Neural progenitor cell (in vitro differentiated cells): ENCODE measurements around the gene GUCA2B. TPM values are rescaled to one million over a fixed set of nuclear protein-coding genes. Genes with fewer than 3 reads are reported as not detected.

Experiments
- DNase-seq: peaks from one replicate; pipeline ENCODE4 v3.0.0-alpha.2; 2016; ENCODE audit warnings: low spot score
- H2AFZ ChIP-seq: fragments of 200-600 bp; sonication (generic); replicated peaks from 2 replicates; pipeline ENCODE4 v1.6.1; 2016; ENCODE audit warnings: antibody characterized with exemption
- H3F3A ChIP-seq: fragments of 200-600 bp; sonication (generic); 2 replicates; pipeline ENCODE4 v1.6.1; 2016; ENCODE audit warnings: antibody characterized with exemption, low read depth
- H3K27ac ChIP-seq: fragments of 200-600 bp; sonication (generic); 2 replicates; pipeline ENCODE4 v1.5.1; 2016; ENCODE audit warnings: mild to moderate bottlenecking
- H3K27me3 ChIP-seq: fragments of 200-600 bp; sonication (generic); 2 replicates; pipeline ENCODE4 v1.6.1; 2016; ENCODE audit warnings: mild to moderate bottlenecking, moderate library complexity
- H3K36me3 ChIP-seq: fragments of 200-600 bp; sonication (generic); 2 replicates; pipeline ENCODE4 v1.5.1; 2016
- H3K4me1 ChIP-seq: fragments of 200-600 bp; sonication (generic); 2 replicates; pipeline ENCODE4 v1.6.1; 2016; ENCODE audit warnings: mixed run types
- H3K4me2 ChIP-seq: fragments of 200-600 bp; sonication (generic); 2 replicates; pipeline ENCODE4 v1.6.1; 2016
- H3K4me3 ChIP-seq: fragments of 200-600 bp; sonication (generic); 2 replicates; pipeline ENCODE4 v1.5.1; 2016
- H3K79me2 ChIP-seq: fragments of 200-600 bp; sonication (generic); 2 replicates; pipeline ENCODE4 v1.6.1; 2016; ENCODE audit warnings: low read depth
- H3K9ac ChIP-seq: fragments of 200-600 bp; sonication (generic); 2 replicates; pipeline ENCODE4 v1.6.1; 2016
- H3K9me3 ChIP-seq: fragments of 200-600 bp; sonication (generic); 2 replicates; pipeline ENCODE4 v1.5.1; 2016; ENCODE audit warnings: low read depth
- H4K20me1 ChIP-seq: fragments of 200-600 bp; sonication (generic); 2 replicates; pipeline ENCODE4 v1.6.1; 2016; ENCODE audit warnings: low read depth
- H3K27ac Mint-ChIP-seq: 3 replicates; pipeline ENCODE4 v1.8.0; 2021; ENCODE audit warnings: mixed read lengths
- H3K27me3 Mint-ChIP-seq: 2 replicates; pipeline ENCODE4 v1.8.0; 2022; ENCODE audit warnings: low read depth, mild to moderate bottlenecking, inconsistent platforms, moderate library complexity, mixed read lengths; ENCODE audit not compliant: insufficient read depth
- H3K36me3 Mint-ChIP-seq: 3 replicates; pipeline ENCODE4 v1.8.0; 2021; ENCODE audit warnings: mixed read lengths
- H3K4me1 Mint-ChIP-seq: 3 replicates; pipeline ENCODE4 v1.8.0; 2021; ENCODE audit warnings: mixed read lengths
- H3K4me3 Mint-ChIP-seq: 3 replicates; pipeline ENCODE4 v1.8.0; 2021; ENCODE audit warnings: mild to moderate bottlenecking, moderate library complexity, mixed read lengths
- H3K9me3 Mint-ChIP-seq: 3 replicates; pipeline ENCODE4 v1.8.0; 2020; ENCODE audit warnings: mixed read lengths
- CTCF ChIP-seq: fragments of 200-600 bp; sonication (generic); IDR thresholded peaks from 2 replicates; pipeline ENCODE4 v1.5.1; 2017; ENCODE audit warnings: antibody characterized with exemption, mild to moderate bottlenecking
- EZH2 ChIP-seq: fragments of 200-600 bp; sonication (generic); IDR thresholded peaks from 2 replicates; pipeline ENCODE4 v1.6.1; 2017; ENCODE audit warnings: antibody characterized with exemption, mild to moderate bottlenecking, moderate library complexity
- EZH2phosphoT487 ChIP-seq: fragments of 200-600 bp; sonication (generic); IDR thresholded peaks from 2 replicates; pipeline ENCODE4 v1.6.1; 2017; ENCODE audit warnings: antibody characterized with exemption
- total RNA-seq: library from RNA; depleted of rRNA; stranded (reverse); fragments of >200 nt; gene quantifications from 2 replicates; pipeline ENCODE4 v1.2.3, GENCODE V29; 2015; ENCODE audit warnings: low replicate concordance

Gene GUCA2B
- total RNA-seq, 1 donor from 2014 or later = not detected

GRCh38 chr1:42152119-42152518 lies 1.1 kb upstream of the GUCA2B start:
- no peaks in the 10 kb centered on the region for H3F3A ChIP-seq
- TF ChIP-seq CTCF (no peak), EZH2 (no peak), EZH2phosphoT487 (no peak)
- H3K9ac ChIP-seq = no peak overlapping the region
- H3K4me2 ChIP-seq = no peak overlapping the region
- H4K20me1 ChIP-seq = no peaks in the 10 kb centered on the region
- no peak overlapping the region for H3K4me3 ChIP-seq
- no peaks in the 10 kb centered on the region for H3K36me3 ChIP-seq
- Mint-ChIP-seq H3K4me3 (peak overlapping the region; percentile 15), H3K9me3 (no peaks in the 10 kb centered on the region), H3K27me3 (peaks cover 5% of the 10 kb centered on the region), H3K27ac (no peak overlapping the region), H3K4me1 (no peaks in the 10 kb centered on the region), H3K36me3 (no peaks in the 10 kb centered on the region)
- H3K27ac ChIP-seq = no peak overlapping the region
- no peak overlapping the region for H2AFZ ChIP-seq
- H3K4me1 ChIP-seq = no peaks in the 10 kb centered on the region
- H3K9me3 ChIP-seq = no peaks in the 10 kb centered on the region
- no peak for DNase-seq
- no peaks in the 10 kb centered on the region for H3K27me3 ChIP-seq
- H3K79me2 ChIP-seq = no peaks in the 10 kb centered on the region

- H3K79me2 ChIP-seq = no peaks in the 10 kb centered on the region
- no peak overlapping the region for H3K4me2 ChIP-seq
- no peak overlapping the region for H3K27ac ChIP-seq
- Mint-ChIP-seq H3K27ac (no peak overlapping the region), H3K36me3 (no peaks in the 10 kb centered on the region), H3K9me3 (no peaks in the 10 kb centered on the region), H3K27me3 (peaks cover 5% of the 10 kb centered on the region), H3K4me3 (peak overlapping the region; percentile 10), H3K4me1 (no peaks in the 10 kb centered on the region)
- DNase-seq = no peak
- H3K36me3 ChIP-seq = no peaks in the 10 kb centered on the region
- no peak overlapping the region for H3K9ac ChIP-seq
- H3K4me3 ChIP-seq = no peak overlapping the region
- no peaks in the 10 kb centered on the region for H4K20me1 ChIP-seq
- H3F3A ChIP-seq = no peaks in the 10 kb centered on the region
- TF ChIP-seq CTCF (no peak), EZH2 (no peak), EZH2phosphoT487 (no peak)
- no peaks in the 10 kb centered on the region for H3K4me1 ChIP-seq
- H3K9me3 ChIP-seq = no peaks in the 10 kb centered on the region
- H2AFZ ChIP-seq = no peak overlapping the region
- no peaks in the 10 kb centered on the region for H3K27me3 ChIP-seq
Measured at GRCh38 chr1:42153624-42154023, 414 bp downstream of the GUCA2B start.

- Histone ChIP-seq H3F3A (no peaks in the 10 kb centered on the region), H3K27ac (no peak overlapping the region), H3K9me3 (no peaks in the 10 kb centered on the region), H3K27me3 (no peaks in the 10 kb centered on the region), H3K9ac (no peak overlapping the region), H3K4me3 (no peak overlapping the region), H2AFZ (no peak overlapping the region), H3K4me1 (no peaks in the 10 kb centered on the region), H3K4me2 (no peak overlapping the region), H4K20me1 (no peaks in the 10 kb centered on the region), H3K79me2 (no peaks in the 10 kb centered on the region), H3K36me3 (no peaks in the 10 kb centered on the region)
- no peak overlapping the region for H3K27ac Mint-ChIP-seq
- no peaks in the 10 kb centered on the region for H3K4me1 Mint-ChIP-seq
- no peaks in the 10 kb centered on the region for H3K36me3 Mint-ChIP-seq
- TF ChIP-seq EZH2 = no peak
- TF ChIP-seq CTCF = no peak
- TF ChIP-seq EZH2phosphoT487 = no peak
- H3K9me3 Mint-ChIP-seq = no peaks in the 10 kb centered on the region
- no peak overlapping the region for H3K4me3 Mint-ChIP-seq
- peaks cover 8% of the 10 kb centered on the region for H3K27me3 Mint-ChIP-seq
- DNase-seq = no peak
Measured at GRCh38 chr1:42154685-42155084, 1.5 kb downstream of the GUCA2B start.

GRCh38 chr1:42155362-42155761 lies 2.2 kb downstream of the GUCA2B start:
- Mint-ChIP-seq H3K27ac (peak overlapping the region; percentile 46), H3K27me3 (peaks cover 8% of the 10 kb centered on the region), H3K4me1 (no peaks in the 10 kb centered on the region), H3K4me3 (no peak overlapping the region), H3K36me3 (no peaks in the 10 kb centered on the region), H3K9me3 (no peaks in the 10 kb centered on the region)
- no peaks in the 10 kb centered on the region for H4K20me1 ChIP-seq
- no peaks in the 10 kb centered on the region for H3K36me3 ChIP-seq
- no peaks in the 10 kb centered on the region for H3K79me2 ChIP-seq
- TF ChIP-seq EZH2 = no peak
- H3K4me1 ChIP-seq = no peaks in the 10 kb centered on the region
- no peak overlapping the region for H3K9ac ChIP-seq
- H3F3A ChIP-seq = no peaks in the 10 kb centered on the region
- no peaks in the 10 kb centered on the region for H3K27me3 ChIP-seq
- DNase-seq = no peak
- no peak overlapping the region for H3K4me2 ChIP-seq
- no peak overlapping the region for H2AFZ ChIP-seq
- no peak overlapping the region for H3K4me3 ChIP-seq
- H3K9me3 ChIP-seq = no peaks in the 10 kb centered on the region
- no peak overlapping the region for H3K27ac ChIP-seq
